NB4 (cell line): Measurements from ENCODE around the gene OPCML.

Experiments
- CTCF ChIP-seq: IDR thresholded peaks from one replicate; pipeline ENCODE4 v1.5.1; 2012; ENCODE audit warnings: low read depth, low read length
- MYC ChIP-seq: IDR thresholded peaks from 2 replicates; pipeline ENCODE4 v1.6.1; 2011; ENCODE audit warnings: low read depth, low read length
- POLR2A ChIP-seq: IDR thresholded peaks from 2 replicates; pipeline ENCODE4 v1.6.1; 2011; ENCODE audit warnings: mild to moderate bottlenecking; ENCODE audit not compliant: insufficient read length; ENCODE audit errors: extremely low read depth
- TF ChIP-seq, protein P1 (sequence below): IDR thresholded peaks from 2 replicates; pipeline ENCODE4 v1.6.1; 2011; ENCODE audit warnings: low read depth, low read length

GRCh38 chr11:133531971-133532651 lies at the start of gene OPCML:
- TF ChIP-seq CTCF (no peak), POLR2A (no peak), MYC (no peak)
- TF ChIP-seq, protein P1, sequence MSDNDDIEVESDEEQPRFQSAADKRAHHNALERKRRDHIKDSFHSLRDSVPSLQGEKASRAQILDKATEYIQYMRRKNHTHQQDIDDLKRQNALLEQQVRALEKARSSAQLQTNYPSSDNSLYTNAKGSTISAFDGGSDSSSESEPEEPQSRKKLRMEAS = no peak
